ENCODE results near the gene DNMT3A.

DNA sequence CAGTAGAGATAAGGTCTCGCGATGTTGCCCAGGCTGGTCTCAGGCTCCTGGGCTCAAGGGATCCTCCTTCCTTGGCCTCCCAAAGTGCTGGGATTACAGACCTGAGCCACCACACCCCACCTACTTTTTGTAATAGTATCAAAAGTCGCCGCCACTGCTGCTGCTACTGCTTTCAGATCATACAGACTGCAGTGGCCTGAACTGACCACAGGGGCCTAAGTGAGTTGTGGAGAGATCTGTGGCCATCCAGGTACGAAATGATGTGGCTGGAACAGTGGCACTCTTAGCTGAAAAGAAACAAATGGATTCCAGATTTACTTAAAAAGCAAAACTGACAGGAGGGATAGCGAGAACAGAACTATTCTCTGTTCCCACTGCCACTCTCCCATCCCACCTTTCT is 140.5 kb downstream of the DNMT3A start:
- TF ChIP-seq, protein P1, sequence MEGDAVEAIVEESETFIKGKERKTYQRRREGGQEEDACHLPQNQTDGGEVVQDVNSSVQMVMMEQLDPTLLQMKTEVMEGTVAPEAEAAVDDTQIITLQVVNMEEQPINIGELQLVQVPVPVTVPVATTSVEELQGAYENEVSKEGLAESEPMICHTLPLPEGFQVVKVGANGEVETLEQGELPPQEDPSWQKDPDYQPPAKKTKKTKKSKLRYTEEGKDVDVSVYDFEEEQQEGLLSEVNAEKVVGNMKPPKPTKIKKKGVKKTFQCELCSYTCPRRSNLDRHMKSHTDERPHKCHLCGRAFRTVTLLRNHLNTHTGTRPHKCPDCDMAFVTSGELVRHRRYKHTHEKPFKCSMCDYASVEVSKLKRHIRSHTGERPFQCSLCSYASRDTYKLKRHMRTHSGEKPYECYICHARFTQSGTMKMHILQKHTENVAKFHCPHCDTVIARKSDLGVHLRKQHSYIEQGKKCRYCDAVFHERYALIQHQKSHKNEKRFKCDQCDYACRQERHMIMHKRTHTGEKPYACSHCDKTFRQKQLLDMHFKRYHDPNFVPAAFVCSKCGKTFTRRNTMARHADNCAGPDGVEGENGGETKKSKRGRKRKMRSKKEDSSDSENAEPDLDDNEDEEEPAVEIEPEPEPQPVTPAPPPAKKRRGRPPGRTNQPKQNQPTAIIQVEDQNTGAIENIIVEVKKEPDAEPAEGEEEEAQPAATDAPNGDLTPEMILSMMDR (IDR thresholded peaks at IDR 0.05): peak in 2 of 3 experiments; percentile 10 to 35
- TF ChIP-seq POLR2A (IDR thresholded peaks at IDR 0.05): no peak

Measured in testis (tissue), 2 donors.